ENCODE results near the gene OCSTAMP.

DNA sequence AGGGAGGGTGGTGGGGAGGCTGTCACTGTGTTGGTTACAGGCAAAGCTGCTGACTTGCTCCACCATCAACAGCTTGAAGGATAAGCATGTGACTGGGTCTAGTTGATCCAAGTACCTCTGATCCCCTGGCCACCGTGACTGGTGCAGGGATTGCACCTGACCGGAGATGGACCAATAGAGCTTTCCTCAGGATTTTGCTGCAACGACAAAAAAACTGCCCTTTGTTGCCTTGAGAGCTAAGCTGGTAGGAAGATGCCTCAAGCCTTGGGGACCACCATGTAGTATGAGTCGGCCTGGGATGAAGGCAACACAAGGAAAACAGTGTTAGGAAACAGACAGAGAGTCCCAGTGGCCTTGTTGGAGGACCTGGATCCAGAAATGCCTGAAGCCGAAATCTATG is 1.8 kb downstream of the OCSTAMP start:
- no peak for TF ChIP-seq CREB1 (CRISPR knock-in tag; IDR thresholded peaks at IDR 0.05; ENCODE audit: low read depth)
- TF ChIP-seq, protein P1, sequence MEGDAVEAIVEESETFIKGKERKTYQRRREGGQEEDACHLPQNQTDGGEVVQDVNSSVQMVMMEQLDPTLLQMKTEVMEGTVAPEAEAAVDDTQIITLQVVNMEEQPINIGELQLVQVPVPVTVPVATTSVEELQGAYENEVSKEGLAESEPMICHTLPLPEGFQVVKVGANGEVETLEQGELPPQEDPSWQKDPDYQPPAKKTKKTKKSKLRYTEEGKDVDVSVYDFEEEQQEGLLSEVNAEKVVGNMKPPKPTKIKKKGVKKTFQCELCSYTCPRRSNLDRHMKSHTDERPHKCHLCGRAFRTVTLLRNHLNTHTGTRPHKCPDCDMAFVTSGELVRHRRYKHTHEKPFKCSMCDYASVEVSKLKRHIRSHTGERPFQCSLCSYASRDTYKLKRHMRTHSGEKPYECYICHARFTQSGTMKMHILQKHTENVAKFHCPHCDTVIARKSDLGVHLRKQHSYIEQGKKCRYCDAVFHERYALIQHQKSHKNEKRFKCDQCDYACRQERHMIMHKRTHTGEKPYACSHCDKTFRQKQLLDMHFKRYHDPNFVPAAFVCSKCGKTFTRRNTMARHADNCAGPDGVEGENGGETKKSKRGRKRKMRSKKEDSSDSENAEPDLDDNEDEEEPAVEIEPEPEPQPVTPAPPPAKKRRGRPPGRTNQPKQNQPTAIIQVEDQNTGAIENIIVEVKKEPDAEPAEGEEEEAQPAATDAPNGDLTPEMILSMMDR (conservative IDR thresholded peaks at IDR 0.05; ENCODE audit: low read depth in 2 of 2) = no peak
- TF ChIP-seq, protein P2, sequence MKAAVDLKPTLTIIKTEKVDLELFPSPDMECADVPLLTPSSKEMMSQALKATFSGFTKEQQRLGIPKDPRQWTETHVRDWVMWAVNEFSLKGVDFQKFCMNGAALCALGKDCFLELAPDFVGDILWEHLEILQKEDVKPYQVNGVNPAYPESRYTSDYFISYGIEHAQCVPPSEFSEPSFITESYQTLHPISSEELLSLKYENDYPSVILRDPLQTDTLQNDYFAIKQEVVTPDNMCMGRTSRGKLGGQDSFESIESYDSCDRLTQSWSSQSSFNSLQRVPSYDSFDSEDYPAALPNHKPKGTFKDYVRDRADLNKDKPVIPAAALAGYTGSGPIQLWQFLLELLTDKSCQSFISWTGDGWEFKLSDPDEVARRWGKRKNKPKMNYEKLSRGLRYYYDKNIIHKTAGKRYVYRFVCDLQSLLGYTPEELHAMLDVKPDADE (IDR thresholded peaks at IDR 0.05) = no peak
- TF ChIP-seq POLR2AphosphoS5 (IDR thresholded peaks at IDR 0.05; ENCODE audit: low read depth) = no peak
- TF ChIP-seq NANOG (IDR thresholded peaks at IDR 0.05; ENCODE audit: borderline replicate concordance) = no peak
- TF ChIP-seq EZH2 (IDR thresholded peaks at IDR 0.05; ENCODE audit: low read depth, unreplicated experiment) = no peak

Measured in GM23338 (cell line).